Measurements from ENCODE around the gene HP1BP3.

HP1BP3 gene

DNA sequence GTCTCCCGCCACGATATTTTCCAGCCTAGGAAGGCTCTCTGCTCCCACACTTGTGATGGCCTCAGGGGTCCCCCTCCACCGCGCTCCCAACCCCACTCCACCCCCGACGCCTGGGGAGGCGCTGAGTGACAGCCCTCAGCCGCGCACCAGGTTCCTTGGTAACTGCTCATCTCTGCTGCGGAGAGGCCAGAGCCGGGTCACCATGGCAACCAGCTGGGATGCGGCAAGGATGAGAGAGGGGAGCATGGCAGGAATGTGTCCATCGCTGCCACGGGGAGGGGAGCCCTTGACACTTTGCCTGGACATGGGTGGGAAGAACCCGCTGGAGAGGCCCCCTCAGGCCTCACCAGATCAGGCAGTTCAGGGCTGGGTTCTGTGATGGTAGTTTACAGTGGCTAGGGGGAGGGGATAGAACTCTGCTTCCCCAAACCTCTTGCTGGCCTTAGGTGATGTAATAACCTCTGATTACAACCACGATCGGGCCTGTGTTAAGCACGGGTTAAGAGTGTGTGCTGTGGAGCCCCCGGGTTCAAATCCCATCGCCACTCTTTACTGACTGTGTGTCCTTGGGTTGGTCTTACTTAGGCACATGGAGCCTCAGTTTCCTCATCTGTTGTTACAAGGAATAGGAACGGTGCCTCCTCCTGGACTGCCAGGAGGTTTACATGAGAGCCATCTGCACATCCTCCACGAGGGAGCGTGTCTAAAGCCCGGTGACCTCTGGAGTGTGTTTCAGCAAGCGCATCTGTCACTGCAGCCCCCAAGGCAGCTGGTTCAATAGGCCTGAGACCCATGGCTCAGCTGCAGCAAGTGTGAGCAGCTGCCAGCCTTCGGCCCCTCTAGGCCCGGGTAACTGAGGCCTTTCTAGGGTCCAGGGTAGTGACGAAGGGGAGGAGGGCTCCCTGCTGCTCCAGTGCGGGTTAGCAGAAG, 75.6 kb downstream of the HP1BP3 start:
- DNase-seq (ENCODE audit: low read depth in 2 of 2): no peak

DNA sequence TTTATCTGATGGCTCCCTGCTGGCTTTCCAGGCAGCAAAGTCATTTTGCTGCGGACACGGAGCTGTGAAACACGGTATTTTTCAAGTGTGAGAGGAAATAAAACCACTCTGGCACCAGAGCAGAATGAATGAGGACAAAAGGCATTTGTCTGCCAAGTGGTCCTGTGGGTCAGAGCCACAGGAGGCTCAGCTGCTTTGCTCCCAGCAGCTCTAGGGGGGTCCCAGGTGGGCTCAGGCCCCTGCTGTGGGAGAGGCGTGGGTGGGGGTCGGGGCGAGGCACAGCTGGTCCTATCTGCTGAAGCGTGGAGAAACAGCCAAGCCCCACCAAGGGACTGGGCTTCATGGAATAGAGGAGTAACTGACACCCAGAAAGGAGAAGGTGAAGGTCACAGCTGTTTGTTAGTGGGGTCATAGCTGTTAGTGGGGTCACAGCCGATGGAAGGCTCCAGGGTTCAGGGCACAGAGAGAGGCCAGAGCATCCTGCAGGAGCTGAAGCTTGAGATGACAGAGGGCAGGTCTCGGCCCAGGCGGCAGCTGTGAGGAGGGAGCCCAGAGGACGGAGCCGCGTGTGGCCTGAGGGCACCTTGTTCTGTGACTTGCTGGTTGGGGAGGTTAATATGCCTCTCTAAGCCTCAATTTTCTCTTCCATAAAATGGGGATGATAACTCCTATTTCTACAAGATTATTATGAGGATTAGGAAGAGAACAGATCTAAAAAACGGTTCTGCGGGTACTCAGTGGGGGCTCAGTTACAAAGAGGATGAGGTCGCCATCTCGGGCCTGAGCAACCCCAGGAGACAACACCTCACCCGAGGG, 76.4 kb downstream of the HP1BP3 start:
- no peak for DNase-seq (ENCODE audit: low read depth in 2 of 2)

DNA sequence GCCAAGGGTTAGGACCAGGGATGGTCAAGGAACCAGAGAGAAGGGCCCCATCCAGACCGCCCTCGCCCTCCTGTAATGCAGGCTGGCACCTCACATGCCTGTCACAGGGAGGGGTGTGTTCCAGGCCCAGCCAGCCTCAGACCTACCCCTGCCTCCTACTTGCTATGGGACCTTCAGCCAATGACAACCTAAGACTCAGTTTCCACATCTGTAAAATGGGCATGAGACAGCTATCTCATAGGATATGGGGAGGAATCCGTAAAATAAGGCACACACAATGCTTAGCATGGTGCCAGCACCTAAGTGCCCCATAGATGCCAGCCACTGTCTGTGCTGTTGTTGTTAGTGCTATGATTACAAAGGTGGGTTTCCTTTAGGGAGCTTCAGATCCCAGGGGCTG, 77.2 kb downstream of the HP1BP3 start:
- no peak for DNase-seq (ENCODE audit: low read depth in 2 of 2)

DNA sequence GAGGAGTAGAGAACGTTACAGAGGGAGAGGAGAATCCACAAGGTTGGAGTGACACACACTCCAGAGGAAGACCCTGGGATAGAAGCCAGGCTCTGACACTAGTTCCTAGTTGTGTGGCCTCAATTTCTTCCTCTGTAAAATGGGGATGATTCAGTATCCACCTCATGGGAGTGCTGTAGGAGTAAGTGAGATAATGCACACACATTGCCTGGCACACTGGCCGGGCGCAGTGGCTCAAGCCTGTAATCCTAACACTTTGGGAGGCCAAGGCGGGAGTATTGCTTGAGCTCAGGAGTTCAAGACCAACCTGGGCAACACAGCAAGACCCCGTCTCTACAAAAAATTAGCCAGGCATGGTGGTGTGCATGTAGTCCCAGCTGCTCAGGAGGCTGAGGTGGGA, 78.2 kb downstream of the HP1BP3 start:
- DNase-seq (ENCODE audit: low read depth in 2 of 2): no peak

DNA sequence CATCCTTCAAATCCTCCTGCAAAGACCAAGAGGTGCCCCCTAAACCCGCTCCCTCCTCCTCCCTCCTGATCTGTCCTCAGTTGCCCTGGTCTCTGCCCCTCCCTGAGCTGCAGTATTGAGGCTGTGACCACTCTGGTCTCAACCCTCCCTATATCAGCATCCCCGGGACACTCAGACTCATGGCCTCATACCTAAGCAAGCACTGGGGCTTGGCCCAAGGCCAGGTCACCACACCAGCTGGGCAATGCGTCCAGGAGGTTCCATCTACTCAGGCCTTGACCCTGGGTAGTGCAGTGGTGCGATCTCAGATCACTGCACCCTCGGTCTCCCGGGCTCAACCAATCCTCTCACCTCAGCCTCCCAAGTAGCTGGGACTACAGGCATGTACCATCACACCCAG, 79.0 kb downstream of the HP1BP3 start:
- DNase-seq (ENCODE audit: low read depth in 2 of 2): no peak

DNA sequence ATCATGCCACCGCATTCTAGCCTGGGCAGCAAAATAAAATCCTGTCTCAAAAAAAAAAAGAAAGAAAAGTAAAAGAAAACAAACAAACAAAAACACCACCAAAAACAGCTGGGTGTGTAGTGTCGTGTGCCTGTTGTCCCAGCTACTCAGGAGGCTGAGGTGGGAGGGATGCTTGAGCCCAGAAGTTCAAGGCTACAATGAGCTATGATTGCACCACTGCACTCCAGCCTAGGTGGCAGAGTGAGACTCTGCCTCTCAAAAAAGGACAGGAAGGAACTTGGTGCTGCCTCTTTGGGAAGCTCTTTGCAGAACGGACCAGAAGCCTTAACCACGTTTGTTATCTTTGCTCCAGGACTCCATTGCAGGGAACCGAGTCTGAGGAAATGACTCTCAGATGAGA, 80.3 kb downstream of the HP1BP3 start:
- no peak for DNase-seq (ENCODE audit: low read depth in 2 of 2)

DNA sequence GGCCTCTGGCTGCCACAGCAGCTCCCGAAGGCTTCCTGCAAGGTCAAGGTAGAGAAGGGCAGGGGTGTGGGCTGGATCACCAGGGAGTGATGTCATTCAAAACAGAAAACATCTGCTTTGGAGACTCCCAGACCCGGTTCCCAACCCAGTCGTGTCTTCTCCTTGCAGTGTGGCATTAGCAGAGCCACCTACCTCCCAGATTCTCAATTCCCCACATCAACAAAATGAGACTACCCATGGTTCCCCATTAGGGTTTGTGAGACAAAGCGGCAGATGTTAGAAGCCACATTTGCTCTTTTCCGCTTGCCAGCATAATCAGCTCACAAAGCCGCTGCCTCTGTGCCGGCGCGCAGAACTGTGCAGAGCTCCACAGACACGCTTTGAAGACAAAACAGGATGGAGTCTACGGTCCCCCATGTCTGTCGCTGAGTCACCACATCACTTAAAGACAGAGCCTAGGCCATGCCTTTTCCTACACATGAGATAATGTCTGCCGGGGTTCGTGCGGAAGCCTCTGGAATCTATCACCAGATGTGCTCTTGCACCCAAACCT, 81.8 kb downstream of the HP1BP3 start:
- no peak for DNase-seq (ENCODE audit: low read depth in 2 of 2)

DNA sequence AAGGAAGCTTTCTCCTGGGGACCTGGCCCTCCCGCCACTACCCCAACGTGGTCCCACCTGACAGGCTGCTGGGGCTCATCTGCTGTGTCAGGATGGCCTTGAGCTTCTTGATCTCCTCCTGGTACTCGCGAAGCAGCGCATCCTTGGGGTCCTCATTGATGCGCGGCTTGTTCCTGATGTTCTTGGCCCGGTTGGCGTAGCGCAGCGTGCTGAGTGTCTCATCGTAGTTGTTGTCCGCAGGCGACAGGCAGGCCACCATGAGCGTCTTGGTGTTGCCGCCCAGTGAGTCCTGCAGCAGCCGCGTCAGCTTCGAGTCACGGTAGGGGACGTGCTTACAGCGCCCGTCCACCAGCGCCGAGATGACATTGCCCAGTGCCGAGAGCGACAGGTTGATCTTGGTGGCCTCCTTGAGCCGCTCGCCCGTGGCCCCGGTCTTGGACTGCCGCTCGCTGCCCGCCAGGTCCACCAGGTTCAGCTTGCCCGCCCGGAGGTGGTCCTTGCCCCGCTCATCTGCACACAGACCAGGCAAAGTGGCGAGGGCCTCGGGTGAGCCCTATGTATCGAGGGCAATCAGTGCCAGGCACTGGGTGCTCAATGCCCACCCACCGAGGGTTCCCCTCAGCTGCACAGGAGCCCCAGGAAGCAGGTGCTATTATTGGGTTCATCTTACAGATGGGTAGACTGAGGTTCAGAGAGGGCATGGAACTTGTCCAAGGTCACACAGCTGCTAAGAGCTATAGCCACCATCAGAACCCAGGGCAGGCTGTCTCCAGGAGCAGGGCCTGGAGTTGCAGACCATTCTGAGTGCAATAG, 82.5 kb downstream of the HP1BP3 start:
- no peak for DNase-seq (ENCODE audit: low read depth in 2 of 2)

DNA sequence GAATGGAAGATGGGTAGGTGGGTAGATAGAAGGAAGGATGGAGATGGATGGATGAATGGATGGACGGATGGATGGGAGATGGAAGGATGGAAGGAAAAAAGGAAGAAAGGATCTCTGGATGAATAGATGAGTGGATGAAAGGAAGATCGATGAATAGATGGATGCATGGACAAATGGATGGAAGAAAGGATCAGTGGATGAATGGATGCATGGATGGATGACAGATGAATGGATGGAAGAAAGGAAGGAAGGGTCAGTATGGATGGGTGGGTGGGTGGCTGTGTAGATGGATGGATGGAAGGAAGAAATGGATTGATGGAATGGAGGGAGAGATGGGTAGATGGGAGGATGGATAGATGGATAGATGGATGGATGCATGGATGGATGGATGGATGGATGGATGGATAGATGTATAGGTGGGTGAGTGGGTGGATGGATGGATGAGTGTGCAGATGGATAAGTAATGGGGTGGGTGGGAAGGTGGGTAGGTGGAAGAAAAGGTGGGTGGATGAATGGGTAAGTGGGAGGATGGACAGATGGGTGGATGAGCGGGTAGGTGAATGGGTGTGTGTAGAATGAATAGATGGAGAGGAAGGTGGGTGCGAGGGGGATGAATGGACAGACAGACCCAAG, 83.9 kb downstream of the HP1BP3 start:
- no peak for DNase-seq (ENCODE audit: low read depth in 2 of 2)

DNA sequence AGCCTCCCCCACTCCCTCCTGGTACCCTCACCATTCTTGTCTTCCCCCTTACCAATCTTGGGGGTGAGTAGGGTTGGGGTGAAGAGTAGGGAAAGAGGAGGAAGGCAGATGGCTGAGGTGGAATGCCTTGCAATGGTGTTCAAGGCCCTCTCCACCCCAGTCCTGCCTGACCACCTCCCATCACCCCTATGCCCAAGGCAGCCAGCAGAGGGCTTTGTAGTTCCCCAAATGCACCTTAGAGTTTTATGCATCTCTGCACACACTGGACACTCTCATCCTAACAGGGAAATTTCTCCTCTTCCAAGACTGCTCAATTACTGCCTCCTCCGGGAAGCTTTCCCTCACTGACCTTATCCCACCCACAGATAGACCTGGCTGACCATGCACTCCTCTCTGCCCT, 84.7 kb downstream of the HP1BP3 start:
- no peak for DNase-seq (ENCODE audit: low read depth in 2 of 2)

DNA sequence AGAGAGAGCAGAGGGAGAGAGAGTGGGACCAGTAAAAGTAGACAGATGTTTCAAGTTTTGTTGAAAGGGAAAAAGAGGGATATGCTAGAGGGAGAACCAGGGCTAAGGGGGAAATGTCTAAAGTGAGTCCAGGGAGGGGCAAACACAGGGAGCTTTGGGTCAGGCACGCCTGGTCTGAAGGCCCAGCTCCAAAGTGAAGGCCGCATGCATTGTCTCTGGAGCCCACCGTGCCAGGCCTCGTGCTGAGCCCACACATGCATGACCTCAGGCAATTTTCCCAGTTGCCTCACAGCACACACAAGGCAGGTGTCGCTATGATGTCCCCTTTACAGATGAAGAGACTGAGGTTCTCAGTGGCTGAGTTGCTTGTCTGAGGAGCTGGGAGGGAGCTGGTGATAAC, 85.3 kb downstream of the HP1BP3 start:
- no peak for DNase-seq (ENCODE audit: low read depth in 2 of 2)

DNA sequence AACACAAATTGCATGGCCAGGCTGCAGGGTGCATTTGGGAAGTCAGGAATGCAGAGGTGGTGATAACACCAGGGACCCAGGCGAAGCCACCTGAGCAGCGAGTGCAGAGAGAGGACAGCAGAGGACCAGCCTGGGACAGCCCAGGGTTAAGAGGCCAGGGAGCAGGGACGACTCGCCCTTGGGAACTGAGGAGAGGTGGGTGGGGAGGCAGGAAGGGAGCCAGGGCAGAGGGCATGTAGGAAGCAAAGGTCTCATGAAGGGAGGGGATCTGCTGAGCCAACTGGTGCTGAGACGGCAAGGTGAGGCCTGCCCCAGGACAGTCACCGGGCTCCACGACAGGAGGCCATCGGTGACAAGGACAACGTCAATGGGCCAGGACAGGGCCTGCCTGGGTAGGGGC, 85.7 kb downstream of the HP1BP3 start:
- DNase-seq (ENCODE audit: low read depth in 2 of 2): no peak

DNA sequence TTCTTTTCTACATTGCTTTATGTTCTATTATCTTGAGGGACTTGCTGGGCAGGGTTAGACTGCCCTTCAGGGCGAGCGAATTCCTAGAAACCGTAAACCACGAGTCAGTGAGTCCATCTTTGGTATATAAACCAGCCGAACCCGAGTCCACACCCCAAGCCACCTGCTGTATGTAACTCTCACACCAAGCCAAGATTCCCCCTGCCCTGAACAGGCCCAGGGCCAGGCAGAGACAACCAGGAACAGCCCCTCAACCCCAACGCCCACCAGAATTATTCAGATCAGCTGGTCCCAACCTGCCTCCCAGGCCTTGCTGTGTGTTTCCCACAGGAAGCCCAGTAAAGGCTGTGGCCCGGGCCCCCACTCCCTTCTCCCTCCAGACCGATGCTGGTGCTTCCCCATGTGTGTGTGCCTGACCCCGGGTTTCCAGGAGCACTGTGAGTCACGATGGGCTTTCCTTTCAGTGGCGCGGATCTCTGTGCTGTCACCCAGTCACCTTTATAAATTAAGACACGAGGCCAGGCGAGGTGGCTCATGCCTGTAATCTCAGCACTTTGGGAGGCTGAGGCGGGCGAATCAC, 86.4 kb downstream of the HP1BP3 start:
- no peak for DNase-seq (ENCODE audit: low read depth in 2 of 2)

DNA sequence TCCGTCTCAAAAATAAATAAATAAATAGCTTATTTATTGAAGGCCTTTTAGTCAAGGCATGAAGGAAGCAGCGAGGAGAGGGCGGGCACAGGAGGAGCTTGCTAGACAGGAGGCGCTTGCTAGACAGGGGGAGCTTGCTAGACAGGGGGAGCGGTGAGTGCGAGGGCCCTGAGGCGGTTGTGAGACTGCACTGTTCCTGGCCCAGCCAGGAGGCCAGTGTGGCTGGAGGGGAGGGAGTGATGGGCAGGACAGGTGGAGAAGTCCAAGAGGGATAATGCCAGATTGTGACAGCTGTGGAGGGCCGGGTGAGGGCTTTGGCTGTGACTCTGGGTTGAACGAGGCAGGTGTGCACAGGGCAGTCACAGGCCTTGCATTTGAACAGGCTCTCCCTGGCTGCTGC, 87.5 kb downstream of the HP1BP3 start:
- no peak for DNase-seq (ENCODE audit: low read depth in 2 of 2)

DNA sequence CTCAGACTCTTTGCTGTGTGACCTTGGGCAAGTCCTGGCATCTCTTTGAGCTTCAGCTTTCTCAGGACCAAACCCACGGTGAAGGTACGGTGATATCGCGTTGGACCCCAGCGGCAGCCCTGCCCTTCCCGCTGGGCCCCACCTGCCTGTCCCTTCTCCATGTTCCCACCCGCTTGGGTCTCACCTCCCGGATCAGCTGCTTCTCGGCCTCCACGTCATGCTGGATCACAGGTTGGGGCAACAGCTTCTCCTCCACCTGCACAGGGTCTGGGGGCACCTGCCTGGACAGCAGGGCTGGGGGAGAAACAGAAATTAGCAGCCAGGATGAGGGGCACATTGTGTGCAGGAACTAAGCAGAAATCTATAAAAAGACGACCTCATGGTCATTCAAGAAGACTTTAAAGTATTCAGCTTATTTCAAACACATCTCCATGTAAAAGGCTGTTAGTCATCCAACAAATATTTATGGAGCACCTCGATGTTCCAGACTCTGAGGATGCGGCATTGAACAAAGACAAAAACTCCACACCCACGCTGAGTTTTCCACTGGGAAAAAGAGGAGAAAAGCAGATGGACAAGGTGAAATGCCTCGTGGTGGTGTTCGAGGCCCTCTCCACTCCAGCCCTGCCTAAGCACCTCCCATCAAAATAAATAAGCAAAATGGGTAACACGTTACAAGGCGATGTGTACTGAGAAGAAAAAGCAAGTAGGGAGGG, 88.8 kb downstream of the HP1BP3 start:
- no peak for DNase-seq (ENCODE audit: low read depth in 2 of 2)

DNA sequence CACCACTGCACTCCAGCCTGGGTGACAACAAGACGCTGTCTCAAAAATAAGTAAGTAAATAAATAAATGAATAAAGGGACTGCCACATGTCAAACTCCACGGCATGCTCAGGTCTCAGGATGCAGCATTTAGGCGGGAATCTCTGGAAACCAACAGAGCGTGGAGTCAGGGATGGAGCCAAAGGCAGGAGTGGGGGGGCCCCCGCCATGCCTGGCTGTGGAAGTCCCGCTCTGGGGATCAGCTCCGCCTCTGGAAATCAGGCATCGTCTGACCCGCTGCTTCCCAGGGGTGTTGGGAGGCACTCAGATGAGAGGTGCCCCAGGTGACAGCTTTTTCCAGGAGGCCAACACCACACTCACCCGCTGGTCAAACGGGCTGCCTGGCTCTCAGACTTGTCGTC, 89.5 kb downstream of the HP1BP3 start:
- DNase-seq (ENCODE audit: low read depth in 2 of 2): no peak

DNA sequence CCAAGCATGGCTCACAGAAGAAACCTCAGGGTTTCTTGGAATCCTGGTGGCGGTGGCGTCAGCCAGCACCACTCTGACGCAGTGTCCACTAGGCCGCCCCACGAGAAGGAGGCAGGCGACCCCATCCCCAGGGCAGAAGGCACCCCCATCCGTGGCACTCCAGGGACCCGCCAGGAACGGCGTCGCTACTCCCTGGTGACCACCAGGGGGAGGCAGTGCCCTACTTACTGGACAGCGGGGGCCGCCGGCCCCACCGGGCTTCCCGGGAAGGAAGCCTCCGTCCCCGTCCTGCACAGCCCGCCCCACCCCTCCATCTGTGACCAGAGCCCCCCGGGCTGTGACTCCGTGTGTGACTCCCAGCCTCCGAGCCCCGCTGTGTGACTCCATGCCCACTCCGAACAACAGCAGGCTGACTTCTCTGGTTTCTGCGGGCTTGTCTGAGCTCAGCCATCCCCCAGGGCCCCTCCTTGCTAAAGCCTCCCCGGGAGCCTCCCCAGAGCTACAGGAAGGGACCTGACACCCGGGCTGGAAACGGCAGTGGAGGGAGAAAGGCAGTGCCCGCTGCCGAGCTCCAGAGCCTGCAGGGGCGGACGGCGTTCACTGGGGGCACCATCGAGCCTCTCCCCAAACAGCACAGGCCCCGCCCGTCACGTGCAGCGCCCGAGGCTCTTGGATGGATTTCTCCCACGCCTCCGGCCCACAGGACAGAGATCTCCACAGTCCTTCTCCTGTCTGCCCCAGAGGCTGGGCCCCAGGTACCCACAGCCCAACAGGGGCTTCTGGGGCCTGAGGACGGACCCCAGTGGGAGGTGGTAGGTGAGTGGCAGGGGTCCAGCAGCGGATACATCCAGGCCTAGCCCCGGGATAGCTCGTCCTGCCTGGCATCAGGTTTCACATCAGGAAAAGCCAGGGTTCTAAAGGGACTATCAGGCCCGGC, 90.4 kb downstream of the HP1BP3 start:
- peak; percentile 29 to 50 for DNase-seq (ENCODE audit: low read depth in 2 of 2)

DNA sequence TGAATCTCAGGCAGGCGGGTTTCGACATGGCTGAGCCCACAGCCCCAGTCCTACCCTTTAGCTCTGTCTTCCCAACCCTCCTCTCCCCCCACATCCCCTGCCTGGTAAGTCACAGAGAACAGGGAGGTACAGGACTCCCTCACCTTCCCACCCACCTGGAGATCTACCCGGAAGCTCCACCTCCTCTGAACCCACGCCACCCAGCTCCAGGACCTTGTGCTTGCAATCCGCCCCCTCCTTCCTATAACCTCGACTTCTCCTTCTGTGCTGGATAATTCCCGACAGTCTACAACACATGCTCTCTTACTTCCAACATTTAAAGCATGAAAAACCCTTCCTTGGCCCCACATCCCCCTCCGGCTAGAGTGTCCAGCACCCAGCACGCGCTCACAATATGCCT, 91.6 kb downstream of the HP1BP3 start:
- DNase-seq (ENCODE audit: low read depth in 2 of 2): no peak

DNA sequence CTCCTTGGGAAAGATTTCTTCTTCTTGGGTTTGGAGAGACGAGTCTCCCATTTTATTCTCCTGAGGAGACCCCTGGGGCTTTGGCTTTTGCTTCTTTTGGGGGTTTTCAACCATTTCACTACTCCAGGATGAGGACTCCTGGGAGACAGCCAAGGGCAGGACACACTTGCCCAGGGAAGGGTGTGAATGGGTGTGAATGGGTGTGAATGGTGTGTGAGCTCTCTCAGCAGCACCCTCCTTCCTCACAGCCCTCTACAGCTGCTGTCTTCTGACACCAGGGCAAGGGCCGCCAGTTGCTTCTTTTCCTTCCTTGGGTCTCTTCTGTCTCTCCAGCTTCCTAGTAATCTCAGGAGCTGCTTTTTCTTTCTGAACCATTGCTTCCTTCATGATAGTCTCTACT, 93.5 kb downstream of the HP1BP3 start:
- DNase-seq (ENCODE audit: low read depth in 2 of 2): no peak

Measured in stimulated activated CD8-positive, alpha-beta memory T cell treated with anti-CD3 and anti-CD28 coated beads, Interleukin-7, amount 100 ng/mL, for 1 hour (primary cell).